Transverse colon (tissue), 4 donors: Measurements from ENCODE around the gene MCRS1. TPM values are rescaled to one million over a fixed set of nuclear protein-coding genes. Genes with fewer than 3 reads are reported as not detected.
A peak's percentile ranks its signal among the peaks of the same experiment; 100 is the strongest.

Source experiments
- DNase-seq: peaks from one replicate; pipeline ENCODE4 v3.0.0-alpha.2; 2019
- H3K27ac ChIP-seq, 4 donors: fragments of 200-600 bp; sonication (generic); 2 replicates each; pipeline ENCODE4 v1.5.1; 2016 to 2018; ENCODE audit warnings: inconsistent platforms in 4 of 4
- H3K27me3 ChIP-seq: fragments of 200-600 bp; sonication (generic); 2 replicates; pipeline ENCODE4 v1.5.1; 2017; ENCODE audit warnings: inconsistent platforms
- H3K36me3 ChIP-seq, 4 donors: fragments of 200-600 bp; sonication (generic); 2 replicates each; pipeline ENCODE4 v1.5.1; 2017 to 2019; ENCODE audit warnings: inconsistent platforms in 4 of 4
- H3K4me1 ChIP-seq, 4 donors: fragments of 200-600 bp; sonication (generic); 2 replicates each; pipeline ENCODE4 v1.5.1; 2017 to 2020; ENCODE audit warnings: inconsistent platforms in 4 of 4
- H3K4me3 ChIP-seq, 4 donors: fragments of 200-600 bp; sonication (generic); 1 replicate in 1 of 4; 2 replicates in 3 of 4; pipeline versions ENCODE4 v1.5.1 to v1.6.1; 2017 to 2019; ENCODE audit warnings: inconsistent platforms in 4 of 4
- H3K9me3 ChIP-seq, 2 donors: fragments of 200-600 bp; sonication (generic); 2 replicates each; pipeline ENCODE4 v1.5.1; 2017 to 2019; ENCODE audit warnings: inconsistent platforms in 2 of 2
- EP300 ChIP-seq: sonication (generic); formaldehyde crosslinking; IDR thresholded peaks from one replicate; pipeline ENCODE4 v1.6.1; 2017; ENCODE audit warnings: antibody characterized with exemption, low read depth
- POLR2A ChIP-seq: fragments of 450-650 bp; IDR thresholded peaks from one replicate; pipeline ENCODE4 v1.6.1; 2016; ENCODE audit warnings: antibody characterized with exemption, mild to moderate bottlenecking, moderate library complexity
- POLR2AphosphoS5 ChIP-seq, 3 donors: sonication (generic); formaldehyde crosslinking; IDR thresholded peaks; one replicate each; pipeline ENCODE4 v1.6.1; 2016; ENCODE audit warnings: antibody characterized with exemption in 3 of 3
- WGBS, 2 donors: methylation state at CpG; one replicate each; pipeline ENCODE4 v1.1.5; 2018; ENCODE audit warnings: low coverage in 1 of 2; 5-methylcytosine and 5-hydroxymethylcytosine counted together
- in situ Hi-C, 4 donors: fragments of 200-750 bp; cut with MboI; loops; one replicate each; pipeline versions ENCODE4 v1.15.0 to v1.15.1; 2017; ENCODE audit warnings: low sequenced_read_pairs in 3 of 4, low pct_ligation_motif_present in 1 of 4, low pct_unique_long_range_greater_than_20kb in 1 of 4
- intact Hi-C: fragments of 100-400 bp; cut with DNase I; formaldehyde crosslinking; loops from one replicate; pipeline ENCODE4 v1.15.1; 2023; ENCODE audit warnings: low total_unique reads
- total RNA-seq, 4 donors: library from RNA; depleted of rRNA; stranded (reverse); fragments of >200 nt; gene quantifications; one replicate each; pipeline ENCODE4 v1.1.0, GENCODE V29; 2016
- TF ChIP-seq, protein P1 (sequence below), 5 experiments: fragments of 200-600 bp in 3 of 5; fragments of 450-650 bp in 2 of 5; sonication (generic) in 3 of 5; IDR thresholded peaks; 1 replicate in 2 of 5; 2 replicates in 3 of 5; pipeline ENCODE4 v1.5.1; 2016 to 2017; ENCODE audit warnings: antibody characterized with exemption in 5 of 5, inconsistent platforms in 3 of 5, mild to moderate bottlenecking in 2 of 5, moderate library complexity in 1 of 5

MCRS1 gene, protein sequence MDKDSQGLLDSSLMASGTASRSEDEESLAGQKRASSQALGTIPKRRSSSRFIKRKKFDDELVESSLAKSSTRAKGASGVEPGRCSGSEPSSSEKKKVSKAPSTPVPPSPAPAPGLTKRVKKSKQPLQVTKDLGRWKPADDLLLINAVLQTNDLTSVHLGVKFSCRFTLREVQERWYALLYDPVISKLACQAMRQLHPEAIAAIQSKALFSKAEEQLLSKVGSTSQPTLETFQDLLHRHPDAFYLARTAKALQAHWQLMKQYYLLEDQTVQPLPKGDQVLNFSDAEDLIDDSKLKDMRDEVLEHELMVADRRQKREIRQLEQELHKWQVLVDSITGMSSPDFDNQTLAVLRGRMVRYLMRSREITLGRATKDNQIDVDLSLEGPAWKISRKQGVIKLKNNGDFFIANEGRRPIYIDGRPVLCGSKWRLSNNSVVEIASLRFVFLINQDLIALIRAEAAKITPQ
- total RNA-seq: 100 to 1,000 TPM in 1 of 4 donors, 10 to 100 TPM in 3; 57.8 to 120 (median 78.4) TPM

DNA sequence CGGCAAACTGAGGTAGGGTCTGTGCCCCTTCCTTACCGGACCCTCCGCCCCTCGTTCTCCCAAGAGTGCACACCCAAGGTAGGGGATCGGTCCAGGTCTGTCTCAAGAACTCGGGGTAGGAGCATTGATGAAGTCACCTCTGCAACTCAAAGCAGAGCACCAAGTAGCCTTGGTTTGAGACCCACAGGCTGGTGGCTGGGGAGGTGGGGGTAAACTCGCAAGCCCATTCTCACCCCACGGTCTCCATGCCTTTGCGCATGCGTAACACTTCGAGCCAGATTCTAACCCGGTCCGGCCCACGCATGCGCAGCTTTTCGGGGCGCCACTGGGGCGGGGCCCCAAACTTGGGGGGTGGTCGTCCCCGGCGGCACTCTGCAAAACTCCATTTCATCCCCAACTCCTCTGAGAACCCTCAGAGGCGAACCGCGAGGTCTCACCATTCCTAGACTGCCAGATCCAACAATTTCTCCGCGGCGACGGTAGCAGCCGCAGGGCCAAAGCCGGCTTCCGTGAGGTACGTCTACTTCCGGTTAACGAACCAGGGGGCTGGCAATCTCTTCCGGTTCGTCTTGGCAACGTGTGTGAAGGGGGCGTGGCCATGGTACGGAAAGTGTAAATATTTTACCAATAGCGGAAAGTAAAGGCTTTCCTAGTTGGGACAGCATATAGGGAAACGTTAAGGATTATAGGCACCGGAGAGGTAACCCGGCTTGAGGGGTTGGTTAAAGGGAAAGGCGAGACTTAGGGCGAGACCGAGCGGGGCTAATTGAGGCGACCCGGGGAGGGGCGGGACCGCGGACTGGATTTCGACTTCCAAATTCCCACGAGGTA, at the start of gene MCRS1:
TSS of gene MCRS1 (minus strand) at position 532 of the 831 bp plus-strand sequence. CDS start 1,411 bp downstream, outside the sequence.
- no peaks in the 10 kb centered on the region for H3K27me3 ChIP-seq
- H3K9me3 ChIP-seq: no peaks in the 10 kb centered on the region
- intact Hi-C loops: no loop called here
- peak within 1 kb of the TSS; percentile 69 to 86 (median 76) for H3K4me3 ChIP-seq
- peak; percentile 93 for DNase-seq
- peaks cover 10 to 28% (median 18%) of the 10 kb centered on the region in 4 donors for H3K4me1 ChIP-seq
- H3K36me3 ChIP-seq: peaks cover 0 to 22% (median 7%) of the 10 kb centered on the region in 4 donors
- in situ Hi-C loops: no loop called here
- H3K27ac ChIP-seq: peak within 1 kb of the TSS; percentile 88 to 93 (median 89)
- WGBS, 2 donors: 0 to 1% methylated on average over 6 to 23 of the region's 54 CpGs
- TF ChIP-seq, protein P1, sequence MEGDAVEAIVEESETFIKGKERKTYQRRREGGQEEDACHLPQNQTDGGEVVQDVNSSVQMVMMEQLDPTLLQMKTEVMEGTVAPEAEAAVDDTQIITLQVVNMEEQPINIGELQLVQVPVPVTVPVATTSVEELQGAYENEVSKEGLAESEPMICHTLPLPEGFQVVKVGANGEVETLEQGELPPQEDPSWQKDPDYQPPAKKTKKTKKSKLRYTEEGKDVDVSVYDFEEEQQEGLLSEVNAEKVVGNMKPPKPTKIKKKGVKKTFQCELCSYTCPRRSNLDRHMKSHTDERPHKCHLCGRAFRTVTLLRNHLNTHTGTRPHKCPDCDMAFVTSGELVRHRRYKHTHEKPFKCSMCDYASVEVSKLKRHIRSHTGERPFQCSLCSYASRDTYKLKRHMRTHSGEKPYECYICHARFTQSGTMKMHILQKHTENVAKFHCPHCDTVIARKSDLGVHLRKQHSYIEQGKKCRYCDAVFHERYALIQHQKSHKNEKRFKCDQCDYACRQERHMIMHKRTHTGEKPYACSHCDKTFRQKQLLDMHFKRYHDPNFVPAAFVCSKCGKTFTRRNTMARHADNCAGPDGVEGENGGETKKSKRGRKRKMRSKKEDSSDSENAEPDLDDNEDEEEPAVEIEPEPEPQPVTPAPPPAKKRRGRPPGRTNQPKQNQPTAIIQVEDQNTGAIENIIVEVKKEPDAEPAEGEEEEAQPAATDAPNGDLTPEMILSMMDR (IDR thresholded peaks at IDR 0.05): no peak
- TF ChIP-seq EP300 (no peak), POLR2A (peak; percentile 75), POLR2AphosphoS5 (IDR thresholded peaks at IDR 0.05) (peak; percentile 61 to 92 (median 90))

DNA sequence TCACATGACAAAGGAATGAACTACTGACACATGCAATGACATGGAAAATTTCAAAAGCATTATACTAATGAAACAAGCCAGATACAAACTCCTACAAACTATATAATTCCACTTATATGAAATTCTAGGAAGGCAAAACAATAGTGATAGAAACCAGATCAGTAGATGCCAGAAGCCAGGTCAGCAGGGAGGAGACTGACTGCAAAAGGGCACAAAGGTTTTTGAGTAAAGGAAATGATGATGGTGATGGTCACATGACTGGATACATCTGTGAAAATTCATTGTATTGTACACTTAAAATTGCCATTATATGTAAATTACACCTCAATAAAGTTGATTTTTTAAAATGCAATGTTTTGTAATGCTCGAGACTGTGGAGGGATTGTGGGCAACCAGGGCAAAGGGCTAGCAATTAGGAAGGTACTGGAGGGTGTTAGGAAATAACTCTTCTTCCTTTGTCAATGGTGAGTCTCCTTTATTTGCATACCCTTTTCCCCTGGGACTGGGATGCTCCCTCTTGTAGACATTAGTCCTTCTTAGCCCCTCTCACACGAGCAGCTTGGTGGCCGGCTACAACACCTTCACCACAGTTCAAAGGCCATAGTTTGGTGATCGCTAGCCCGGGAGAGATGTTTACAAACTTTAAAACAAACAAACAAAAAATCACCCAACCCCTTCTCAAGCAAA, 48.7 kb upstream of the MCRS1 start:
- Histone ChIP-seq H3K36me3 (no peaks in the 10 kb centered on the region), H3K4me3 (no peak overlapping the region), H3K9me3 (no peaks in the 10 kb centered on the region), H3K27me3 (peaks cover 9% of the 10 kb centered on the region), H3K27ac (no peak overlapping the region), H3K4me1 (peaks cover 2 to 5% (median 3%) of the 10 kb centered on the region in 4 donors)
- TF ChIP-seq EP300 (no peak), POLR2A (no peak), POLR2AphosphoS5 (IDR thresholded peaks at IDR 0.05) (no peak)
- TF ChIP-seq, protein P1 (IDR thresholded peaks at IDR 0.05): no peak
- 54 to 55% methylated on average over 1 to 5 of the region's 5 CpGs for WGBS, 2 donors
- intact Hi-C loops: no loop called here
- DNase-seq: no peak
- in situ Hi-C loops: no loop called here

DNA sequence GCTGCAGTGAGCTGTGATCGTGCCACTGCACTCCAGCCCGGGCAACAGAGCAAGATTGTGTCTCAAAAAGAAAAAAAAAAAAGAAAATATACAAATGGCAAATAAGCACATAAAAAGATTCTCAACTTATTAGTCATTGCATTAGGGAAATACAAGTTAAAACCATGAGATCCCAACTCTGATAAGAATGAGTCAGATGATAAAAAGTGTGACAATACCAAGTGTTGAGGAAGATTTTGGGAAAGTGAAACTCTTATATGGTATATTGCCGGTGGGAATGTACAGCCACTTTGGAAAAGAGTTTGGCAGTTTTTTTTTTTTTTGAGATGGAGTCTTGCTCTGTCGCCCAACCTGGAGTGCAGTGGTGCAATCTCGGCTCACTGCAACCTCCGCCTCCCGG, 47.8 kb upstream of the MCRS1 start:
- H3K27ac ChIP-seq: no peak overlapping the region
- WGBS, 2 donors: 76 to 96% methylated on average over 3 to 7 of the region's 7 CpGs
- peaks cover 9% of the 10 kb centered on the region for H3K27me3 ChIP-seq
- intact Hi-C loops: no loop called here
- H3K36me3 ChIP-seq: no peaks in the 10 kb centered on the region
- in situ Hi-C loops: no loop called here
- no peaks in the 10 kb centered on the region for H3K4me1 ChIP-seq
- no peak overlapping the region for H3K4me3 ChIP-seq
- DNase-seq: no peak
- TF ChIP-seq, protein P1 (IDR thresholded peaks at IDR 0.05): no peak
- TF ChIP-seq EP300 (no peak), POLR2A (no peak), POLR2AphosphoS5 (IDR thresholded peaks at IDR 0.05) (no peak)
- H3K9me3 ChIP-seq: no peaks in the 10 kb centered on the region
